OCI-LY7 (cell line): ENCODE results near the gene STAMBPL1. TPM values are rescaled to one million over a fixed set of nuclear protein-coding genes. Genes with fewer than 3 reads are reported as not detected.
A peak's percentile ranks its signal among the peaks of the same experiment; 100 is the strongest.
"Not testable (repeated sequence)": the region's sequence is repeated elsewhere in the genome, so short reads cannot be mapped to it uniquely, and the experiment has no call there.

Experiments
- BruUV-seq: library from RNA; stranded (reverse); fragments of 400-500 nt; replicated peaks from 2 replicates; lab custom pipeline; 2021; lab: Mats Ljungman, UMichigan
- CTCF ChIA-PET: fragments of 300-600 bp; sonication (Branson Sonifier 250); formaldehyde crosslinking; loops from one replicate; lab custom pipeline; 2022; ENCODE audit warnings: antibody characterized with exemption; ENCODE audit not compliant: unreplicated experiment; lab: Charles Lee
- POLR2A ChIA-PET: fragments of 300-600 bp; sonication (Branson Sonifier 250); formaldehyde crosslinking; loops from one replicate; lab custom pipeline; 2022; ENCODE audit warnings: antibody characterized with exemption; lab: Charles Lee
- DNase-seq: peaks from one replicate; pipeline ENCODE4 v3.0.0-alpha.2; 2015; ENCODE audit warnings: low spot score
- H2AFZ ChIP-seq: fragments of 200-600 bp; sonication (generic), shearing (Covaris generic); 2 replicates; pipeline ENCODE4 v1.6.1; 2014; ENCODE audit warnings: mild to moderate bottlenecking, antibody characterized with exemption, low read length, moderate library complexity
- H3K27ac ChIP-seq: fragments of 200-600 bp; sonication (generic); 2 replicates; pipeline ENCODE4 v1.5.1; 2014; ENCODE audit warnings: mixed run types, low read depth, mild to moderate bottlenecking, moderate library complexity, low read length, inconsistent platforms; ENCODE audit not compliant: poor library complexity, severe bottlenecking
- H3K36me3 ChIP-seq: fragments of 200-600 bp; sonication (generic); 2 replicates; pipeline ENCODE4 v1.6.1; 2014; ENCODE audit warnings: mild to moderate bottlenecking, antibody characterized with exemption, low read length, moderate library complexity, mixed read lengths; ENCODE audit not compliant: insufficient read depth
- H3K4me1 ChIP-seq: fragments of 200-600 bp; sonication (generic); 2 replicates; pipeline ENCODE4 v1.5.1; 2014; ENCODE audit warnings: mild to moderate bottlenecking, low read length; ENCODE audit not compliant: insufficient read depth, poor library complexity, severe bottlenecking
- H3K4me2 ChIP-seq: fragments of 200-600 bp; sonication (generic); 2 replicates; pipeline ENCODE4 v1.6.1; 2014; ENCODE audit warnings: mild to moderate bottlenecking, low read length
- H3K4me3 ChIP-seq: fragments of 200-600 bp; sonication (generic); 2 replicates; pipeline ENCODE4 v1.5.1; 2014; ENCODE audit warnings: mild to moderate bottlenecking, low read depth, low read length; ENCODE audit not compliant: poor library complexity, severe bottlenecking
- H3K79me2 ChIP-seq: fragments of 200-600 bp; sonication (generic); 2 replicates; pipeline ENCODE4 v1.6.1; 2016; ENCODE audit warnings: low read depth, mild to moderate bottlenecking, low read length, moderate library complexity, mixed read lengths; ENCODE audit not compliant: insufficient read depth
- H3K9me2 ChIP-seq: fragments of 200-600 bp; sonication (generic); 2 replicates; pipeline ENCODE4 v1.6.1; 2016; ENCODE audit warnings: mild to moderate bottlenecking, low read length, mixed read lengths; ENCODE audit not compliant: insufficient read depth
- H3K9me3 ChIP-seq: fragments of 200-600 bp; sonication (generic); 2 replicates; pipeline ENCODE4 v1.6.1; 2014; ENCODE audit warnings: mild to moderate bottlenecking, mixed run types, low read length, mixed read lengths
- H4K20me1 ChIP-seq: fragments of 200-600 bp; sonication (generic); 2 replicates; pipeline ENCODE4 v1.6.1; 2014; ENCODE audit warnings: mild to moderate bottlenecking, antibody characterized with exemption, low read length, moderate library complexity, mixed read lengths; ENCODE audit not compliant: insufficient read depth
- EZH2phosphoT487 ChIP-seq: fragments of 200-600 bp; sonication (generic); IDR thresholded peaks from 2 replicates; pipeline ENCODE4 v1.6.1; 2018; ENCODE audit warnings: low read depth, borderline replicate concordance, mild to moderate bottlenecking, mixed run types, antibody characterized with exemption, low read length, moderate library complexity, mixed read lengths
- intact Hi-C: fragments of 100-400 bp; cut with micrococcal nuclease; formaldehyde crosslinking; loops from one replicate; pipeline ENCODE4 v1.10.0; 2022; ENCODE audit not compliant: unreplicated experiment
- total RNA-seq, 2 experiments: library from RNA; depleted of rRNA in 1 of 2; stranded (reverse); fragments of >200 nt in 1 of 2; shearing (Covaris generic) in 1 of 2; gene quantifications; 2 replicates each; pipeline ENCODE4 v1.2.3, GENCODE V29; 2014 to 2022
- TF ChIP-seq, protein P1 (sequence below): fragments of 200-600 bp; sonication (generic); conservative IDR thresholded peaks from 2 replicates; pipeline ENCODE4 v1.5.1; 2014; ENCODE audit warnings: mild to moderate bottlenecking, antibody characterized with exemption, low read length, moderate library complexity, mixed read lengths

STAMBPL1 gene
- total RNA-seq, 2 experiments from 2014 or later, result 44.4 to 47.2 TPM

DNA sequence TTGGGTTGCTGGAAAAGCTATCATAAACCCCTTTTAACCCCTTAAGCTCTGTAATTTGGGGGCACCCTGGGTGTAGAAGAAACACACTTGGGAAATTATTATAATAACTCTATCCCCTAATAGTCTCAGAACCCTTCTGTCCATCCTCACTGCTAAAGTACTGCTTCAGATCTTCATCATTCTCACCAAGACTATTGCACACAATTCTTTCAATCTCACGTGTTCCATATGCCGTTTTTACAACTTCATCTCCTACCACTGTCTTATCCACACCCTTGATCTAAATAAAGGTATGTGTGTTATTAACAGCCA lies 44.2 kb upstream of the STAMBPL1 start:
- peak overlapping the region; percentile 83; the same call in 1 of the 2 replicates for H2AFZ ChIP-seq
- POLR2A ChIA-PET, result interaction anchor here (0.6 to 4.4 kb wide), 9 partner anchors 13 to 378 kb away, joined by 3 to 53 read pairs (median 5); partner anchors contain the start of gene STAMBPL1
- no peaks in the 10 kb centered on the region for H3K9me3 ChIP-seq
- TF ChIP-seq EZH2phosphoT487, result no peak
- TF ChIP-seq, protein P1, sequence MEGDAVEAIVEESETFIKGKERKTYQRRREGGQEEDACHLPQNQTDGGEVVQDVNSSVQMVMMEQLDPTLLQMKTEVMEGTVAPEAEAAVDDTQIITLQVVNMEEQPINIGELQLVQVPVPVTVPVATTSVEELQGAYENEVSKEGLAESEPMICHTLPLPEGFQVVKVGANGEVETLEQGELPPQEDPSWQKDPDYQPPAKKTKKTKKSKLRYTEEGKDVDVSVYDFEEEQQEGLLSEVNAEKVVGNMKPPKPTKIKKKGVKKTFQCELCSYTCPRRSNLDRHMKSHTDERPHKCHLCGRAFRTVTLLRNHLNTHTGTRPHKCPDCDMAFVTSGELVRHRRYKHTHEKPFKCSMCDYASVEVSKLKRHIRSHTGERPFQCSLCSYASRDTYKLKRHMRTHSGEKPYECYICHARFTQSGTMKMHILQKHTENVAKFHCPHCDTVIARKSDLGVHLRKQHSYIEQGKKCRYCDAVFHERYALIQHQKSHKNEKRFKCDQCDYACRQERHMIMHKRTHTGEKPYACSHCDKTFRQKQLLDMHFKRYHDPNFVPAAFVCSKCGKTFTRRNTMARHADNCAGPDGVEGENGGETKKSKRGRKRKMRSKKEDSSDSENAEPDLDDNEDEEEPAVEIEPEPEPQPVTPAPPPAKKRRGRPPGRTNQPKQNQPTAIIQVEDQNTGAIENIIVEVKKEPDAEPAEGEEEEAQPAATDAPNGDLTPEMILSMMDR, result peak; percentile 1; the same call in 1 of the 2 replicates
- intact Hi-C loops, result loop anchor here (1.0 to 5.0 kb wide), 4 partner anchors 45 to 381 kb away; partner anchors contain the start of gene STAMBPL1
- H3K27ac ChIP-seq, result no peak overlapping the region
- no peaks in the 10 kb centered on the region for H4K20me1 ChIP-seq
- H3K4me1 ChIP-seq, result peaks cover 15% of the 10 kb centered on the region
- CTCF ChIA-PET, result interaction anchor here (0.8 to 4.0 kb wide), 3 partner anchors 97 to 155 kb away, joined by 3 to 68 read pairs (median 6); no protein-coding TSS in a partner anchor
- H3K79me2 ChIP-seq, result no peaks in the 10 kb centered on the region
- no peak overlapping the region for H3K4me2 ChIP-seq
- no peaks in the 10 kb centered on the region for H3K36me3 ChIP-seq
- H3K4me3 ChIP-seq, result no peak overlapping the region
- DNase-seq, result no peak
- BruUV-seq, result no TSS peak
- H3K9me2 ChIP-seq, result no peaks in the 10 kb centered on the region

DNA sequence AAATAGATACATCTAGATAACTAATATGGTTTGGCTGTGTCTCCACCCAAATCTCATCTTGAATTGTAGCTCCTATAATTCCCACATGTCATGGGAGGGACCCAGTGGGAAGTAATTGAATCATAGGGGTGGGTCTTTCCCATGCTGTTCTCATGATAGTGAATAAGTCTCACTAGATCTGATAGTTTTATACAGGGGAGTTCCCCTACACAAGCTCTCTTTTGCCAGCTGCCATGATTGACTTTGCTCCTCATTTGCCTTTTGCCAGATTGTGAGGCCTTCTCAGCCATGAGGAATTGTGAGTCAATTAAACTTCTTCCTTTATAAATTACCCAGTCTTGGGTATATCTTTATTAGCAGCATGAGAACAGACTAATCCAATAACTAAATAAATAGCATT lies 42.4 kb upstream of the STAMBPL1 start:
- not testable (repeated sequence) for H4K20me1 ChIP-seq, H3K27ac ChIP-seq, H3K9me3 ChIP-seq, H3K79me2 ChIP-seq, DNase-seq, H2AFZ ChIP-seq, BruUV-seq, H3K36me3 ChIP-seq, H3K9me2 ChIP-seq, H3K4me2 ChIP-seq, H3K4me3 ChIP-seq
- ChIA-PET CTCF (interaction anchor here (4.0 kb wide), 1 partner anchor 95 kb away, joined by 68 read pairs; no protein-coding TSS in a partner anchor), POLR2A (interaction anchor here (1.0 to 4.4 kb wide), 5 partner anchors 8 to 94 kb away, joined by 3 to 53 read pairs (median 6); partner anchors contain the start of genes ANKRD22 and STAMBPL1)
- H3K4me1 ChIP-seq, result peaks cover 12% of the 10 kb centered on the region
- intact Hi-C loops, result loop anchor here (5.0 kb wide), 1 partner anchor 195 kb away; no protein-coding TSS in a partner anchor

GRCh38 chr10:88838766-88839350 lies 41.2 kb upstream of the STAMBPL1 start:
- POLR2A ChIA-PET, result no interaction called here
- Histone ChIP-seq H4K20me1 (no peaks in the 10 kb centered on the region), H3K9me3 (no peaks in the 10 kb centered on the region), H3K9me2 (no peaks in the 10 kb centered on the region), H3K79me2 (no peaks in the 10 kb centered on the region), H3K27ac (no peak overlapping the region), H3K4me2 (no peak overlapping the region), H3K4me1 (peaks cover 6% of the 10 kb centered on the region), H2AFZ (no peak overlapping the region), H3K36me3 (no peaks in the 10 kb centered on the region), H3K4me3 (no peak overlapping the region)
- intact Hi-C loops, result loop anchor here (5.0 kb wide), 1 partner anchor 193 kb away; no protein-coding TSS in a partner anchor
- no TSS peak for BruUV-seq
- TF ChIP-seq EZH2phosphoT487, result no peak
- TF ChIP-seq, protein P1, result no peak
- no peak for DNase-seq
- CTCF ChIA-PET, result interaction anchor here (0.7 kb wide), 1 partner anchor 63 kb away, joined by 3 read pairs; no protein-coding TSS in a partner anchor
